Measurements from ENCODE around the gene SYCE3. TPM values are rescaled to one million over a fixed set of nuclear protein-coding genes. Genes with fewer than 3 reads are reported as not detected.
"Not testable (repeated sequence)": the region's sequence is repeated elsewhere in the genome, so short reads cannot be mapped to it uniquely, and the experiment has no call there.

SYCE3 gene
- total RNA-seq, 8 experiments from 2014 or later = 0.87 to 1.2 TPM; not detected in 6

DNA sequence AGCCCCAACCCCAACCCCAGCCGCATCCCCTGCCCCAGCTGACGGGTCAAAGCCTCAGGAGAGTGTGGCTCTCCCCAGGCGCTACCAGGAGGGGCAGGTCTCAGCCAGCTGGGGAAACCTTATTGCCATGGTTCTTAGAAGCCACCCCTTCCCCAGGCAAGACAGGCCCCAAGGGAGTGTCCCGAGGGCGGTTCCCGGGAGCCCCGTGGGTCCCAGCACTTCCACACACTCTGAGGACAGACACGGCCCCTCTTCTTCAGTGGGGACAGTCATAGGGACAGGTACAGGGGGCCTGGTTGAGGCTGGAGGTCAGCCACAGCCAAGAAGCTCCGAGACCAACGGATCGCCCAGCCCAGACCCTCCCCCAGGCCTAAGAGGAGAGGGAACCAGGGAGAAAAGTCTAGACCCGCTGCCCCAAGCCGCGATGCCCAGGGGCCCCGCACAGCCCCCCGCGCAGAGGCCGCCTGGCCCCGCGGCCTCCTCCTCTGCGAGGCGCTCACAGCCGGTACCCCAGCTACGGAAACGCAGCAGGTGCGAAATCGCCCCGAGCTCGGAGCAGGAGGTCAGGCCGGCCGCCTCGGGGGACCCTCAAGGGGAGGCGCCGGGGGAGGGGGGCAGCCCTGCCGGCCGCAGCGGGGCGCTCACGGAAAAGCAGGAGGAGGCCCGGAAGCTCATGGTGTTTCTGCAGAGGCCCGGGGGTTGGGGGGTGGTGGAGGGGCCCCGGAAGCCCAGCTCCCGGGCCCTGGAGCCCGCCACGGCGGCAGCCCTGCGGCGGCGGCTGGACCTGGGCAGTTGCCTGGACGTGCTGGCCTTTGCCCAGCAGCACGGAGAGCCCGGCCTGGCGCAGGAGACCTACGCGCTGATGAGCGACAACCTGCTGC, 14.4 kb downstream of the SYCE3 start:
- H3K27ac ChIP-seq = no peak overlapping the region
- no peak for ATAC-seq (replicated peaks in 6 of 8)
- WGBS, 10 experiments = 58% methylated on average over 4 of the region's 56 CpGs; no CpG with 5 or more reads in 9 of the 10 experiments
- in situ Hi-C loops (cut with MboI; ENCODE audit: low pct_unique_long_range_greater_than_20kb in 2 of 9, low sequenced_read_pairs in 9 of 9, unreplicated experiment in 9 of 9) = no loop called here
- H3K4me3 ChIP-seq = no peak overlapping the region
- peaks cover 22 to 31% of the 10 kb centered on the region in 2 donors for H3K4me1 ChIP-seq (replicated peaks in 1 of 2)

DNA sequence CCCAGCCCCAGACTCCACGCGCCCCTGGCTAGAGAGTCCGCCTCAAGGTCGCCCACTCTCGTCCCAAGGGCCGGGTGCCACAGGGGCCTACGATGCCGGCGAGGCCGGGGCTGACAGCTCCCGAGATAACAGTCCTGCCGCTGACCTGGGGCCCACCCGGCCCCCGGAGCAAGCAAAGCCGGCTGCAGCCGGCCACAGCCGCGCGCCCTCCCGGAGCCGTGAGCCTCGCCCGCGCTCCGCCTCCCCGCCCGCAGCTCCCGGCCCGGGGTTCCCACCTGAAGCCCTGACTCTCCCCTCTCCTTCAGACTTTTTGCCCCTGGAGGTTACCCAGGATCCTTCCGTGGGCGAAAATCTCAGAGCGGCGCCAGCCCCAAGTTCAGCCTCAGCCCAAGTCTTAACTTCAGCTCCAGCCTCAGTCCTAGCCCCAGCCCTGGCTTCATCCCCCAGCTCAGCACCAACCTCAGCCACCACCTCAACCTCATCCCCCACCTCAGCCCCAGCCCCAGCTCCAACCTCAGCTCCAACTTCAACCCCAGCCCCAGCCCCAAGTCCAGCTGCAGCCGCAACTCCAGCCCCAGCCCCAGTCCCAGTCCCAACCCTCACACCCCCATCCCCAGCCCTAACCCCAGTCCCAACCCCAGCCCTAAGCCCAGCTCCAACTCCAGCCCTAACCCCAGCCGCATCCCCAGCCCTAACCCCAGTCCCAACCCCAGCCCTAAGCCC, 15.3 kb downstream of the SYCE3 start:
- 100% methylated on average over 4 of the region's 35 CpGs; no CpG with 5 or more reads in 9 of the 10 experiments for WGBS, 10 experiments

DNA sequence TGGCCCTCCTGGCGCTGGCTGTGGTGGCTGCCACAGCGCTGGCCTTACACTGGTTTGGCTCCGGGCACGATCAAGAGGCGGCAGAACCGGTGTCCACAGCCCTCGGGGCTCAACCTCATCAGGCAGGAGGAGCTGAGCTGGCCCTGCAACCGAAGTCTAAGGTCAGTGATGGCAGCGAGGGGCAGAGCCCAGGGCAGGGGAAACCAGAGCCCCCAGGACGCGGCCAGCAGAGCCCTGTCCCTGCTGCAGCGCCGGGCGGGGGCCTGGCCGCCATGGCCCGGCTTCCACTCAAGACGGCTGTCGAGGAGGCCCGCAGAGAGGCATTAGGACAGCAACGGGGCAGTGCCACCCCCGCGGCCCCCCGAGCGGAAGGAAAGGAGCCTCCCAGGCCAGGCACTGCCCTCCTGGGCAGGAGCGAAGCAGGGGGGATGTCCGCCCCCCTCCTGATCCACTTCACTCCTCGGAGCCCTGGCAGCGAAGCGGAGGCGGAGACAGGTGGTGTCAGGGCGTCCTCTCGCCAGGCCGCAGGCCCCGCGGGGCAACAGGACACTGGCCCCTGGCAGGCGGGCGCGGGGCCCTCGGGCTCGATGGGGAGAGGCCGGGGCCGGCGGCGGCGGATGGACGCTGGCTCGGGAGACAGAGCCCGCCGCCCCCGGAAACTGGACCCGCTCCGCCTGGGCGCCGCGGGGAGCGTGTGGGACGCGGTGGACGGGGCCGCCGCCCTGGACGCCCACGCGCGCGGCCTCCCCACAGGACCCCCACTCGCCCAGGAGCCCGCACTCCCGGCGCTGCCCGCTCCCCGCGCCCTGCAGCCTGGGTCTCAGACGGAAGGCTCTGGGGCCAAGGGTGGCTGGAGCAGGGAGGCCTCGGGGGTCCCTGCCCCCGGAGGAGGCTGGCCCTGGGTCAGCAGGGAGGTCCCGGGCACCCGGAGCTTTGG, 16.1 kb downstream of the SYCE3 start:
- Histone ChIP-seq H3K27ac (no peak overlapping the region), H3K4me3 (peak overlapping the region in 1 of 5 donors; percentile 23), H3K4me1 (replicated peaks in 1 of 2) (peaks cover 22 to 31% of the 10 kb centered on the region in 2 donors)
- ATAC-seq (replicated peaks in 6 of 8) = no peak
- 90 to 92% methylated on average over 2 to 4 of the region's 78 CpGs; no CpG with 5 or more reads in 8 of the 10 experiments for WGBS, 10 experiments
- in situ Hi-C loops (cut with MboI; ENCODE audit: low pct_unique_long_range_greater_than_20kb in 2 of 9, low sequenced_read_pairs in 9 of 9, unreplicated experiment in 9 of 9) = no loop called here

More for the DNA sequence above, 15.3 kb downstream of the SYCE3 start:
- peak in 2 of 8 experiments; percentile 11 to 14 for ATAC-seq (replicated peaks in 6 of 8)
- Histone ChIP-seq H3K4me1 (replicated peaks in 1 of 2) (peaks cover 22 to 31% of the 10 kb centered on the region in 2 donors), H3K4me3 (peak overlapping the region in 1 of 5 donors; percentile 23), H3K27ac (no peak overlapping the region)
- in situ Hi-C loops (cut with MboI; ENCODE audit: low pct_unique_long_range_greater_than_20kb in 2 of 9, low sequenced_read_pairs in 9 of 9, unreplicated experiment in 9 of 9) = no loop called here

DNA sequence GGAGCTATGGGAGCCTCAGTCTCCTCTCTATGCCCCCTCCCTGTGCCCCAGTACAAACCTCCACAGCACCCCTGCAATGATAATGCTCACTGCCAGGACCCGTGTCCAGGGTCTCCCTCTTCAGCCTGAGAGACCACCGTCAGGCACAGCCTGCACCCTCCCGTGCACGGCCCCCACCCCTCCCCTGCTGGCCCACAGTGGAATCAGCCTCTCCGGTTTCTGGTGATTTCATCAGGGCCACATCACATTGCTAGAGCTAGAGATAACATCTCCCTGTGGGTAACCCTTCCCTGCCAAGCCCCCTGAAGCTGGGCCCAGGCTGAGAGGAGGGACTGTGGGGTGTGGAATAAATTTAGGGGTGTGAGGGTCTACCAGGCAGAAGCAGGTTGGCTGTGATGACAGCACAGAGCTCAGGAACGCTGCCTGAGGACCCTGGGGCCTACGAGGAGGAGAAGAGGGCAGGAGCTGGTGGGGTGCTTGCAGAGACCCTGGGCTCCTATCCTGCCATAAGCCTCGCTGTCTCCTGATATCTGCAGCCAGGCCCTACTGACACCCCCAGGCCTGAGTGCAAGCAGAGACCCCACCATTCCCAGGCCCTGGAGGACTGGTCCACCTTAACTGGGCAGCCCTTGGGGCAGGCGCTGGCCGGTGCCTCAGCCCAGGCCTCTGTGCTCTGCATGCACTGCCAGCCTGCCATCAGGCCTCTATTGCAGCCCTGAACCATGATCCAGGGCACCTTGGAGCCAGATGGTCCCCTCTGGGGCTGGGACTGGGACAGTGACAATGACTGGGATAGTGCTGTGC, 17.0 kb downstream of the SYCE3 start, which contains the start of gene KLHDC7B:
Gene KLHDC7B (plus strand): TSS at position 378 of the 804 bp plus-strand sequence. CDS start 345 bp downstream, at position 723.
- WGBS, 10 experiments = 70 to 86% (median 81%) methylated on average over 2 to 4 of the region's 10 CpGs; no CpG with 5 or more reads in 6 of the 10 experiments
- peak in 5 of 8 experiments; percentile 36 to 92 (median 75) for ATAC-seq (replicated peaks in 6 of 8)
- Histone ChIP-seq H3K4me1 (replicated peaks in 1 of 2) (peaks cover 22 to 31% of the 10 kb centered on the region in 2 donors), H3K27ac (peak within 1 kb of the TSS in 1 of 2 donors; percentile 49), H3K4me3 (peak within 1 kb of the TSS in 1 of 5 donors; percentile 23)
- in situ Hi-C loops (cut with MboI; ENCODE audit: low pct_unique_long_range_greater_than_20kb in 2 of 9, low sequenced_read_pairs in 9 of 9, unreplicated experiment in 9 of 9) = no loop called here

DNA sequence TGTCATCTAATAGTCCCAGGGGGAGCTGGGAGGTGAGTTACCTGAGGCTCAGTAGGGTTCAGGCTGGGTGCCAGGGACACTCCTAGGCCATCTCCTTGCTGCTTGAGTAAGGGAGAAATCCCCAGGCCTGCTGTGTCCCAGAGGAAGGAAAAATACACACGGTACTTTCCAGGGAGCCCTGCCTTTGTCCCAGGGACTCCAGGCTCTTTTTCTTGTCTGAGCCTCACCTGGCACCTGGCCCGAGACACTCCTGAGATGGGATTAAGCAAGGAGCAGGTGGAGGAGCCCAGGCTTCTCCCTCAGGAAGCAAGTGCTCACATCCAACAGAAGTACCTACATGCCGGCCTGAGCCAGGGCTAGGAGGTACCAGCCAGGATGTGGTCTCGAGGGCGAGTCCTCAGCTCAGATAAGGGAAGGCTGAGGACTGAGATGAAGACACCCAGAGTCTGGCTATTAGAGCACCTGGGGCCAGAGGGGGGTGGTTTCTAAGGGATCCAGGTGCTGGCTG, 17.9 kb downstream of the SYCE3 start:
- ATAC-seq (replicated peaks in 6 of 8) = peak in 3 of 8 experiments; percentile 5 to 13 (median 8)
- no peak overlapping the region for H3K4me3 ChIP-seq
- no peak overlapping the region for H3K27ac ChIP-seq
- peaks cover 22 to 31% of the 10 kb centered on the region in 2 donors for H3K4me1 ChIP-seq (replicated peaks in 1 of 2)
- WGBS, 10 experiments = 0 to 94% (median 83%) methylated on average over 1 to 3 of the region's 5 CpGs; no CpG with 5 or more reads in 4 of the 10 experiments
- in situ Hi-C loops (cut with MboI; ENCODE audit: low pct_unique_long_range_greater_than_20kb in 2 of 9, low sequenced_read_pairs in 9 of 9, unreplicated experiment in 9 of 9) = no loop called here

DNA sequence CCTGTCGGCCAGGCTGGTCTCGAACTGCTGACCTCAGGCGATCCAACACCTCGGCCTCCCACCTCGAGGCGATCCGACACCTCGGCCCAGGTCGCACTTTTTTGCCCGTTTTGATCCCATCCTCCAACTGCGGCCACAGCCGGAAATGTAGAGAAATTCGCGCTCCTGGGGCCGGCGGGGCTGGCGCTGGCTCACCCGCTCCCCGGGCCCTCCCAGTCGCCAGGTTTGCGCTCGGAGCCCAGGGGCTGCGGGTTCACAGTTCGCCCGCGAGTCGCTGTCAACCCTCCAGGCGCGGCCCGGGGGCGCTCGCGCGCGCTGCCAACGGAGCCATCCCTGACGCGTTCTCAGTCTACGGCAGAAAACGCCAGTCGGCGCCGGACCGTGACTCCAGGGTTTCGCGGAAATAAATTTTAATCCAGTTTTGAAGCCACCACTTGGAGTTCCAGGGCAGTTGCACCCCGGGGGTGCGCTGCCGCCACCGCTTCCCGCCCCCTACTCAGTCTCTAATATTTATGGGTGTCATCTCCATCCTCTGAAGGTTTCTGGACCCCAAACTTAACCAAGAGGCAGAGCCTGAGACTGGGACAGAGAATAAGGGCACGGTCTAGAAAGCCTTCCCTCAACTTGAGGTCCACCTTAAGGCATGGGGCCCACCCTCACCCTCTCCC, 18.5 kb downstream of the SYCE3 start:
- 3 to 33% (median 13%) methylated on average over 1 to 21 of the region's 52 CpGs; no CpG with 5 or more reads in 5 of the 10 experiments for WGBS, 10 experiments
- no peak overlapping the region for H3K27ac ChIP-seq

DNA sequence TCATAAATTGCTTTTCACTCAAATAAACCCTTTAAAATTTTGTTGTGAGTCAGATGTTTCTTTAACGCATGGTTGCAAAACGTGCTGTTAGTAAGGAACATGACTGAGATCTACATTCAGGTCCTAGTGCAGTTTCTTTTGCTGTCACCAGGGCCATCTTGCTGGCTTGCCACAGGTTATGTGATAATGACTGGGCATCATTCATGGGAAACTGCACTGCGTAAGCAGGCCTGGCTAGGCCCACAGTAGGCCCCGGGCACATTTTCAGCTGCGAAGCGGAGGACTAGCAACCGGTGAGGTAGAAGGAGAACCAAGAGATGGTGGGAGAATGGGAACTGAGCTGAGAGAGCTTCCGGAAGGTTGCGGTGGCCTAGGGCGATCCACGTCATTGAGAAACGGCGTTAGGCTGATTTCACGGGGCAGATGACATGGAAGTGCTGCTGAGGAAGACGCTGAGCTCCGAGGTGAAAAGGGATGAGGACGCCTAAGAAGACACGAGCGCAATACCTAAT, 20.2 kb downstream of the SYCE3 start:
- ATAC-seq (replicated peaks in 6 of 8) = no peak
- Histone ChIP-seq H3K27ac (no peak overlapping the region), H3K4me3 (no peak overlapping the region), H3K4me1 (replicated peaks in 1 of 2) (peaks cover 22 to 29% of the 10 kb centered on the region in 2 donors)
- in situ Hi-C loops (cut with MboI; ENCODE audit: low pct_unique_long_range_greater_than_20kb in 2 of 9, low sequenced_read_pairs in 9 of 9, unreplicated experiment in 9 of 9) = no loop called here
- 69 to 95% (median 87%) methylated on average over 4 to 18 of the region's 19 CpGs for WGBS, 10 experiments

More for the DNA sequence above, 18.5 kb downstream of the SYCE3 start:
- ATAC-seq (replicated peaks in 6 of 8) = peak; percentile 39 to 85 (median 76)
- in situ Hi-C loops (cut with MboI; ENCODE audit: low pct_unique_long_range_greater_than_20kb in 2 of 9, low sequenced_read_pairs in 9 of 9, unreplicated experiment in 9 of 9) = no loop called here
- peak overlapping the region in 3 of 5 donors; percentile 1 to 17 (median 2) for H3K4me3 ChIP-seq
- H3K4me1 ChIP-seq (replicated peaks in 1 of 2) = peaks cover 22 to 31% of the 10 kb centered on the region in 2 donors

DNA sequence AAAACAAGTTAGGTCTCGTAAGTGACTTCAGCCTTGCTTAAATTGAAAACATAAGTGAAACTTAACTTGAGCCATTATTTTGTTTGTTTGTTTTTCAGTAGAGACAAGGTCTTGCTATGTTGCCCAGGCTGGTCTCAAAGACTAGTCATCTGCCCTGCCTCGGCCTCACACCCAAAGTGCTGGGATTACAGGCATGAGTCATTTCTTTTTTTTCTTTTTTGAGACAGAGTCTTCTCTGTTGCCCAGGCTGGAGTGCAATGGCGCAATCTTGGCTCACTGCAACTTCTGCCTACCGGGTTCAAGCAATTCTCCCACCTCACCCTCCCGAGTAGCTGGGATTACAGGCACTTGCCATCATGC, 21.1 kb downstream of the SYCE3 start:
- H3K4me1 ChIP-seq (replicated peaks in 1 of 2) = peaks cover 22 to 24% of the 10 kb centered on the region in 2 donors
- 0 to 100% (median 73%) methylated on average over 1 to 5 of the region's 5 CpGs; no CpG with 5 or more reads in 1 of the 10 experiments for WGBS, 10 experiments
- H3K27ac ChIP-seq; H3K4me3 ChIP-seq; in situ Hi-C loops (cut with MboI; ENCODE audit: low pct_unique_long_range_greater_than_20kb in 2 of 9, low sequenced_read_pairs in 9 of 9, unreplicated experiment in 9 of 9): not testable (repeated sequence)
- ATAC-seq (replicated peaks in 6 of 8) = peak in 2 of 8 experiments; percentile 45 to 61

DNA sequence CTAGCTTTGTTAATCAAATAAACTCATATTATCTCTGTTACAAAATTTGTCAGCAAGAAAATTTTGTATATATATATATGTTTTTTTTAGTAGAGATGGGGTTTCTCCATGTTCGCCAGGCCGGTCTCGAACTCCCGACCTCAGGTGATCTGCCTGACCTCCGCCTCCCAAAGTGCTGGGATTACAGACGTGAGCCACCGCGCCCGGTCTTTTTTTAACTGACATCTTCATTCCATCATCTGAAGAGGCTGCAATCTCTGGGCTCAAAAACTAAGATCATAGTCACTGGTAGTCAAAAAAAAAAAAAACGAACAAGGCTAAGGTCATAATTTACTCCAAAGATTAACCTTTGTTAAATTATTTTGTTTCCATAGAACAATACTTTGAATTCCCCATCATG, 22.3 kb downstream of the SYCE3 start:
- no peak for ATAC-seq (replicated peaks in 6 of 8)
- Histone ChIP-seq H3K4me1 (replicated peaks in 1 of 2) (peaks cover 11 to 15% of the 10 kb centered on the region in 2 donors), H3K4me3 (no peak overlapping the region), H3K27ac (no peak overlapping the region)
- WGBS, 10 experiments = 17 to 91% (median 85%) methylated on average over 1 to 10 of the region's 10 CpGs; no CpG with 5 or more reads in 1 of the 10 experiments
- in situ Hi-C loops (cut with MboI; ENCODE audit: low pct_unique_long_range_greater_than_20kb in 2 of 9, low sequenced_read_pairs in 9 of 9, unreplicated experiment in 9 of 9) = no loop called here

DNA sequence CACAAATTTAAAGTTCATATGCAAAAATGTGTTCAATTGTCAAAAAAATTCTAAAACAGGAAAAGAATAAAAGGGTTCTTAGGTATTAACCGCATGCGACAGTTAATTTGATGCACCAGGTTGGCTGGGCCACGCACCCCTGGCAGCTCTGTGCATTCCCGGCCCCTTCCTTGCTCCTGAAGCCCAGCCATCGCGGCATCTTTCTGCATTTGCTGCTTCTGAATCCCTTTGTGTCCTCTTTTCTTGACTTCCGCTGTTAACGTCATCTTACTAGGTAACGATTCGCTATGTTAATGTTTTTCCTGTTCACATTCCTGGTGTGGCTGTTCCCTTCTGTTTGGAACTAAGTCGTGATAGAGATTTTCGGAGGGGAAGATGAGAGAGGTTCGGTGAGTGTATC, 25.0 kb downstream of the SYCE3 start:
- WGBS, 10 experiments = 47 to 93% (median 86%) methylated on average over 2 to 12 of the region's 13 CpGs
- in situ Hi-C loops (cut with MboI; ENCODE audit: low pct_unique_long_range_greater_than_20kb in 2 of 9, low sequenced_read_pairs in 9 of 9, unreplicated experiment in 9 of 9) = no loop called here
- Histone ChIP-seq H3K27ac (no peak overlapping the region), H3K4me3 (no peak overlapping the region), H3K4me1 (replicated peaks in 1 of 2) (no peaks in the 10 kb centered on the region)
- ATAC-seq (replicated peaks in 6 of 8) = no peak

DNA sequence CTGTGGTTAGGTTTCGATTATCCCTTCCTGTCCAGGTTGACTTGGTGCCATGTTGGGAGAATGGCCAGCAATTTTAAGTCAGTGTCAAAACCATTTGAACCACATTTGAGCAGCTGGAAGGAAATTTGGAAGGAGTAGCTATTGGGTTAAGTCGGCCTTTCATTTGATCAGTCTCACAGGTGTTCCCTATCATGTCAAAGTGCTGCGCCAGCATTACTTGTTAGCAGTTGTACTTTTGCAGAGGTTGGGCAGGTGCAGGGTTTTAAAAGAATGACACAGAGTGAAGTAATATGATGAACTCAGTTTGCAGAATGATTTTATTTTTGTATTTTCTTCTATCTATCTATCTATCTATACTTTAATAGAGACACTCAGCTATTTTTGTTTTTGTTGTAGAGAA, 26.5 kb downstream of the SYCE3 start:
- H3K4me3 ChIP-seq = no peak overlapping the region
- WGBS, 10 experiments = 20 to 92% (median 60%) methylated on average over 1 to 3 of the region's 3 CpGs; no CpG with 5 or more reads in 3 of the 10 experiments
- no peak for ATAC-seq (replicated peaks in 6 of 8)
- in situ Hi-C loops (cut with MboI; ENCODE audit: low pct_unique_long_range_greater_than_20kb in 2 of 9, low sequenced_read_pairs in 9 of 9, unreplicated experiment in 9 of 9) = no loop called here
- no peak overlapping the region for H3K27ac ChIP-seq
- H3K4me1 ChIP-seq (replicated peaks in 1 of 2) = peaks cover 7 to 14% of the 10 kb centered on the region in 2 donors
